HG02981 (cell line): ENCODE results near the gene SP9.

Experiments used
- ATAC-seq: cut with Tn5 transposase; IDR thresholded peaks from one replicate; pipeline ENCODE4 v1.9.1; 2021; ENCODE audit warnings: mild to moderate bottlenecking, moderate library complexity; ENCODE audit not compliant: unreplicated experiment

SP9 gene

DNA sequence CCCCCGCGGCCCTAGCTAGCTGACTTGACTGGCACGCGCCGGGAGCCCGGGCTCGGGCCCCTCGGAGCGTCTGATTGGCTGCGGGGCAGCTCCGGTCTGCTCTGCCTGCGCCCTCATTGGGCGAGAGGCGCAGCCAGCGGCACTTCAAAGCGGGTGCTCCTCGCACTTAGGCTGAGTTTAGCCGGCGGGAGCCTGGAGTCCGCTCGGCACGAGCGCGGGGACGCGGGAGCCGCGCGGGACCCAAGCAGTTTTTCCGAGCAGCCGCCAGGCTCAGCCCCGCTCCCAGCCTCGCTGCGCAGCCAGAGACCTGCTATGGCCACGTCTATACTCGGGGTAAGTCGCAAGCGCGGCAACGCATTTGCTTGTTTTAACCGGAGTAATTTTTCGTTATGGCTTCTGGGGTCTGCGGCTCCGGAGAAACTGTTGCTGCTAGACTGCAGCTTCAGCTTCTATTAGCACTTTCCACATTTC, at the start of gene SP9:
SP9 (plus strand) TSS at position 174 of the 471 bp plus-strand sequence; CDS start at position 313, 139 bp downstream.
- no peak for ATAC-seq

DNA sequence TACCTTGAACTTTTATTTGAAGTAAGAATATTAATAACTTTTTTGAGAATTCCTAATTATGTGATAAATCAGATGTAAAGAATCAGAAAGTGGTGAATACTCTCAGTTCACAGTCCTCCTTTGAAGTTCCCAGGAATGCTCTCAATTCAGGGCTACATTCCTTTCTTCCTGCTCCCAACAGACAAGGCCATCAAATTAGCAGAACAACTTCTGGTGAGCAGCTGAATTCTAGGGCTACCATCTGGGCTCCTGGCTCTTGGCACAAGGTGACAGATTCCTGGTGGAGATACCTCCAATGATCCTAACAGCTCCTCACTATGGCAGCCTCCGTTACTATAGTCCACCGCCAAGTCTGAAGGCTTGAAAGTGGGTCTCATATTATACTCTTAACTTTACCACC, 48.6 kb upstream of the SP9 start:
- no peak for ATAC-seq

DNA sequence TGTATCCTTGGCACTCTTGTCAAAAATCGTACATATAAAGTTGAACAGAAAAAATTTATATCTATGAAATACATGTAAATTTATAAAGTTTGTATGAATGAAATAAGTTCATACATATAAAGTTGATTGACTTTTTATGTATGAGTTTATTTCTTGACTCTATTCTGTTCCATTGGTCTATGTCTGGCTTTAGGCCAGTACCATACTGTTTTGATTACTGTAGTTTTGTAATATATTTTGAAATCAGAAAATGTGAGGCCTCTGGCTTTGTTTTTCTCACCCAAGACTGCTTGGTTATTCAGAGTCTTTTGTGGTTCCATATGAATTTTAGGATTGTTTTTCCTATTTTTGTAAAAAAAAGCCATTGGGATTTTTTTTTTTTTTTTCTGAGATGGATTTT, 41.8 kb upstream of the SP9 start:
- ATAC-seq: no peak

DNA sequence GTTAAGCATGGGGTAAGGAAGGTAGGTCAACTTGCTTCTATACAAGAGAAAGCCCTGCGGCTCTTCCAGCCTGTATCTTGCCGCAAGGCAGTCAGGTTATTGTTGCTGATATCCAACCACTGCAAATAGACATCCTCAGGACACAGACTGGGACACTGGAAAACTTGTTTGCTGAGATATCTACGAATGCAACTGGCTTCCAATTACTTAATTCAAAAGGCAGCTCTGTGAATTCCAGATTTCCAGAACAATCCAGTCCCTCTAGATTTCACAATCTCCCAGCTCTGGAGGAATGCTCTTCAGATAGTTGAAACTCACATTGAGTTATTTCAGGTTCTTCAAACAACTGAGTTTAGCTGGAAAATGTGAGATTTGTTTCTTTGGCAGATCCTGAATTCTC, 34.6 kb upstream of the SP9 start:
- no peak for ATAC-seq

DNA sequence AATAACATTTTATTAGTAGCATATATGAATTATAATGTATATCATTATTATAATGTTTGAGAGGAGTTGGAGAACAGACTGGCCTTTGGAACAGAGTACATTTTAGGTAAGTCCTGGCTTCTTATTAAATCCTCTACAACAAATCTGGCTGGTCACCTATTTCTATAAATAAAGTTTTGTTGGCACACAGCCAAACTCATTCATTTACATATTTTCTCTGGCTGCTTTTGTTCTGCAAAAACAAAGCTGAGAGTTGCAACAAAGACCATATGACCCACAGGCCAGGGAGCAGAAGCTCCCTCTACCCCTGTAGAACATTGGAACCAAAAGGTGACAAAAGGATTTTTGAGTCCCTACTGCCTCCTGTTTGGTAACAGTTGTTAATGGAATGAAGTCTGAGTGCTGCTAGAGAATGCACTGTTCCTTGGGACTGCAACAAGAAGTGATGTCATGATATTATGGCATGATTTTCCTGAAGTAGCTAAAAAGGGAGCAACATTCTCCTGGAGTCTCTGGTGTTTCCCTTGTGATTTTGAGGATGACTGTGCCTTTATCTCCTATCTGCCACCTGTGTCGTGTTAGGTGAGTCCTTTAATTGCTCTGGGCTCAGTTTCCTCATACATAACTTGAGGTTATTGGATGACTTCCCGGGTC, 22.0 kb upstream of the SP9 start:
- ATAC-seq: no peak

DNA sequence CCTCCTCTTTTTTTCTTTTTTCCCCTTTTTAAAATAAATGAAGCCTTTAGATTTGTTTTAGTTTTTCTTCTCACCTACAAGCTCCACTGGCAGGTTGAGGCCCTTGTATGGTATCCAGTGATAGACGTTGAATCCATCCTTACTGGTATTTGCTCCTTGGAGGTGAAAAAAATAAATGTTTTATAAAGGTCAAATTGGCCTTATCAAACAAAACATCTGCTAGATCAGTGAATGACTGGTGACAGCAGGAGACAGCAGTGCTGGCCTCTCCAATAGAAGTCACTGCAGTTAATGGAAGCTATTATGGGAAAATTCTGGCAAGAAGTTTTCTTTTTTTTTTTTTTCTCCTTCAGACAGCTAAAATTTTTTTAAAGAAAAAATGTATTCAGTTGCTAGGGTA, 12.6 kb upstream of the SP9 start:
- ATAC-seq: no peak

DNA sequence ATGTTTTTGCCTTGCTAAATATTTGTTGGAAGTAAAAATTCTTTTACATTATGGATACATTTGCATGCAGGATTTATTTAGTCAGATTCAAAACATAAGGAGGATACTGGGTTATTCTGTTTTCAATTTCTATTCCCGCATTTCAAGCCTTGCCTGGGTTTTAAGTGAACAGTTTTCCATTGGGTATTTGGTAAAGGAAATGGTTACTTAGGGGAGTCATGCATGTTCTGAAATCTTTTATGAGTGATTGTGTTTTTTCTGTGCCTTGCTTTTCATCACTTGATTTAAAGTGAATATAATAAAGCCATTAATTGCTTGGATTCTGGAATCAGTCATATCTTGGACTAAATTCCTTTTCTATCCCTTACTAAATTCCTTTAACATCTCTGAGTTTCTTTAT, 12.0 kb upstream of the SP9 start:
- no peak for ATAC-seq

DNA sequence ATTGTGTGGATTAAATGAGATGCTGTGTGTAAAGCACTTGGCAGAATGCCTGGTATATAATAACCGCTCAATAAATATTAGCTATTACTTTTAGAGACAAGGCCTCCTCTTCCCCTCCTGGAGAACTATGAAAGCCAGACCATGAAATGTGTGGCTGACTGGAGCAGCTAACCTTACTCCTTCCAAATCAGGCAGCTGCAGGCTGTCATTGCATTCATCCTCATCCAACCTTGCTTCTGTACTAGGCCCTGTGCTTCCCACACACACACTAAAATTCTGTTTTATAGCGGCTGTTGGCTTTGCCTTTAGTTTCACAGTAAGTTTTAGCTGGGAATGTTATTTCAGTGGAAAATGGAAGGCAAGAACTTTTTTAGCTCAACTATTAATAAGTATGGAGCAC, 10.2 kb upstream of the SP9 start:
- ATAC-seq: no peak

DNA sequence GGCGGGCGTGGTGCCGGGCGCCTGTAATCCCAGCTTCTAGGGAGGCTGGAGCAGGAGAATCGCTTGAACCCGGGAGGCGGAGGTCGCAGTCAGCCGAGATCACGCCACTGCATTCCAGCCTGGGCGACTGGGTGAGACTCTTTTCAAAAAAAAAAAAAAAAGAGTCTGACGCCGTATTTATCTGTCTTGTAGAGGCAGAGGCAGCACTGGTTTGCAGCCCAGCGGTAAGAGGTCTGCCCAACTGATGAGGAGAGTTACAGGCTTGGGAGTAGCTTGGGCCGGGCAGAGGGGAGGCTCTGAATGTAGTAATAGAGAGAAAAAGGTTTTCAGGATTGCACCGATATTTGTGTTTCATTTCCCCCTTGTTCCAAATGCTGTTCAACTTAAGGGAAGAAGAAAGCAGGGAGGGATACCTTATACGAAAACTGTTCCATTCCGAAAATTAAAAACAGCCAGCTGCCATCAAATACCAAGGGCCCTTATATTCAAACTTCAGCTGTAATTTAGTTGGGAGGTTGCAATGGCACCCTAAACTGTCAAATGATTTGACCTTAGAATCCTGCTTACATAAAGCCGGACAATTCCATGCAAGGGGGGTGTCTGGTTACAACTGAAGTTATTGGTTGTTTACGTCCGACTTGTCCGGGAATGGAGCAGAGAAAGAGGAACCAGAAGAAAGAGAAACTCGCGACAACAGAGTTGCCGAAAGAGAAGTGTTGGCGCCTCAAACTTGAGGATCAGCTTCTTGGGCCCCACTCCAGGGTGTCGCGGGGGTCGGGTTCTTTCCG, 9.2 kb upstream of the SP9 start:
- no peak for ATAC-seq

DNA sequence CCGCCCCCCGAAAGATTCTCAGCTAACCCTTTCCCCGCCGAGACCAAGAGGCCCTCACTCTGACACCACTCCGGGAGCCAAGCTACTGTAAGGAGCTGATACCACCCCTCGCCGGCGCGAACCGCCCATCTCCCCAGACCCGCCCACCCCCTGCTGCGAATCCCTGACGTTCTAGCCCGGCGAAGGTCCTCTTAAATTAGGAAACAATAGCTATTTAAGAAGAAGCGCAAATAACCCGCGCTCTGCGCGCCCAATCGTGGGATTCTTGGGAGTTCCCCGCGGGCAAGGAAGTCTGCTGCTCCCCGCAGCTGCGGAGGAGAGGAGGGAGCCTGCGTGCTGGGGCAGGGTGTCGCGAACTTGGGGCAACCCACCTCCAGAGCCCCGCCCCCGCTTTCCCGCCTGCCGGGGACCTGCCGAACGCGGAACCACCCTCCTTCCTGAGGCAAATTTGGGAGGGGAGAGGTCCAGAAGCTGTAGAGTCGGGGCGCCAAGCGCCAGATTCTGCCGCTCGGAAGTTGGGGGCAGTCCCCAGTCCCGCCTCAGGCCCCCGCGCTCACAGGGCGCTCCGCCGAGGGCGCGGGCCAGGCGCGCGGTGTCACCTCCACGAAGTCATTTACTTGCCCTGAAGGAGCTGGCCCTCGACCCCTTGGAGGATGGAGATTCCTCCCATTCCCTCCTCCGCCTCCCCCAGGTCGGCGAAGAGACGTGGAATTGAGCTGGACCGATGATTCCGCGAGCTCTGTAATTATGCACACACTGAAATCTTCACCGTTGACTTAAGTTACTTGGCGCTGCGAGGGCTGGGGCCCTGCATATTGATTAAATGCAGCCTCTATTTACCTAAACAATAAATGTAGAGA, 8.4 kb upstream of the SP9 start:
- no peak for ATAC-seq

DNA sequence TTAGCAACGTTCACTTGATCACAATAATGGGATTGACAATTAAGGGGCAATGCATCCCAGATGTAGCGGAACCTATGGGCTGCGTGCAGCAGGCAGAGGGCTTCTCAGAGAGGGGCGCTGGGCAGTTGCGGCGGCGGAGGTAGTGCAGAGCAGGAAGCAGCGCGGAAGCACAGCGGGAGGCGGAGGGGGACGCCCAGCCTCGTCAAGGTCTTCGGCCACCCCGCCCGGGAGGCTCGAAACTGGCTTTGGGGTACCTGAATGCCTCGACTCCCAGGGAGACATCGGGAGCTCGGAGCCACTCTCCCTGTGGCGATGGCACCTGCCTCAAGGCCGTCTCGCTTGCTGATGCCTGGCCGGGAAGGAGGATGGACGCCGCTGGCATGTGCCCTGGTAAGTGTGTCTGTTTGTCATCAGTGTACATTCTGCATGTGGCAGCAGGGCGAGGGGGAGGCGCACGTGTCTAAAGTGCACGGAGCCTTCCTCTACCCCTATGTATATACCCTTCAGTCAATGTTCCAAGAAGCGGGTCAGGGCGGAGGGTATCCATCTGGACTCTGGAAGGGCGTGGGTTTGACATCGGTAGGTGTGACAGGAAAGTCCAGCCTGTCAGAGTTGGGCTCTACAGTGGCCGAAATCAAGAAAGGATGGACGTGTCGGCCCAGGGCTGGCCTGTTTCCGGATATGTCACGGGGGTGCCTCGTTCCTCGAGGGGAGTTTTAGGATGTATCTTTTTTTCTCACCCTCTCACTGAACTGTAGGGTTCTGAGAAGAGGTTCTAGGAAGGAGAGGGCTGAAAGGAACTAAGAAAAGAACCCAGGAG, 7.5 kb upstream of the SP9 start:
- ATAC-seq: no peak

DNA sequence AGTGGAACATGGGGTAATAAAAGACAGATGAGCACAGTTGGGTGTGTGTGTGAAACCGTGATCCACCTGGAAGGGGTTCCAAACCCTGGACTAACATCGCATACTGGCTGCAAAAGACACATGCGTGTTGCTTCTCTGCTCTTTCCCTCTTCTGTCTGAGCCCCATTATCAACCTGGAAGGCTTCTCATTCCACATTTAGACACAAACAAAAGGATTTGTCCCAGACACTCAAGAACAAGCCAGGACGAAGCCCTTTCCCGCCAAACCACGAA, 7.0 kb upstream of the SP9 start:
- no peak for ATAC-seq

DNA sequence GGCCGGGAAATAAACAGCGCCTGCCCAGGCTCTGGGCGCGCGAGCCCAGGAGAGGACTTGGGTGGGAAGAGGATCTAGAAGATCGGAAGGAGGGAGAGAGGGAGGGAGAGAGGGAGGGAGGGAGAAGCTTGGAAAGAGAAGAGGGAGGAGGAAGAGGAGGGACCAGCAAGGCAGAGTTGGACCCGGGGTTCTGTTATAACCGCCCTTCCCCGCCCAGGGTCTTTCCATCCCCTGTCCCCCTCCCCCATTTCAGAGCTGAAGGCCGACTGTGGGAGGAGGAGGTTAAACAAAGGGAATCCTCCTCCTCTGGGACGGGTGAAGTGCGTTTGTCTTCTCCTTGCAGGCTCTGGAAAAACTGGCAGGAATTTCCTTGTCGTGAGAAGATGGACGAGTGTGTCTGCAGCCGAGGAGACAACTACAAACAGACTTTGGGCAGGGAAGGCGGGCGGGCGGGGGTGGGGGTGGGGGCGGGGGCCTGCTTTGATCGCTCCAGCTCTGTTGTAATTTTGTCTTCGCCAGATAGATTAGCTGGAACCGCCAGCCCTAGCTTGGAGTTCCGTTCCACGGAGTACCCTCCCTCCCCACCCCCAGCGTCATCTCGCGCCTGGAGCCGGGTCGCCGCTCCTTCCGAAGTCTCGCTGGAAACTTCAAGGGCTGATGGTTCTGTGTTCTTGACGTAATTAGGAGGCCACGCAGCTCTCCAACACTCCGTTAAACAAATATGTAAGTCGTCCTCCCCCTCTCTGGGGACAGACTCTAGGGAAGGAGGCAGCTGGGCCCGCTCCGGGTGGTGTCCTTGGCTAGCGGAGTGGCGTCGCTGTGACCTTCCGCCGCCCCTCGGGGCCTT, 6.4 kb upstream of the SP9 start:
- ATAC-seq: no peak

DNA sequence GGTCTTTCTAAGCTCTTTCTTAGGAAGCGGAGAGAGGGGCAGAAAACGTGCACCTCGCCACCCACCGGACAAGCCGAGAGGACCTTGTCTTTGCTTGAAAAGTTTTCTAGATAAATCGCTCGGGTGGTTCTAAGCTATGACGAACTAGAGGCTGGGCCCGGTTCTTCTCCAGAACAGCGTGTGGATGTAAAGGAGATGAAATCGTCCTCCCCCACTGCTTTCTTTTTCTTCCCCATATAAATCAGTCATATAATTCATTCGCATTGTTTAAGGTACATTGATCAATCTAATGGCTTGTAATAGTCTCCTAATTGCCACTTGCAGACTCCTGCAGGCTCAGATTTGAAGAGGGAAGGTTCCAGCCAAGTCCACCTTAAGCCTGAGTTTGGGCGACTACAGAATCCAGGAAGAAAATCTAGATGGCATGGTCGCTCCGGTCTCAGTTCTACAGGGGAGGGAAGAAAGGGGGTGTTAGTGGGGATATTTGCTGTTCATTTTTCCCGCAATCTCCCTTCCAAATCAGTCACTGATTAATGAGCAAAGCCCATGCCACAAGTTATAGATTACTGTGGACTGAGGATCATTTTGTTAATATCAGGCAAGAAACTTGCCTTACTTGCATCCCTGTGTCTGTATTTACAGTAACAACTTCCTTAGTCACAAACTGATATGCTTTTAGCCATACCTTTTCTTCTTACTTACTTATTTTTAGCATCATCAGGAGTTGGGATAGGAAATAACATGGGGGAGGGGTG, 5.6 kb upstream of the SP9 start:
- ATAC-seq: no peak

DNA sequence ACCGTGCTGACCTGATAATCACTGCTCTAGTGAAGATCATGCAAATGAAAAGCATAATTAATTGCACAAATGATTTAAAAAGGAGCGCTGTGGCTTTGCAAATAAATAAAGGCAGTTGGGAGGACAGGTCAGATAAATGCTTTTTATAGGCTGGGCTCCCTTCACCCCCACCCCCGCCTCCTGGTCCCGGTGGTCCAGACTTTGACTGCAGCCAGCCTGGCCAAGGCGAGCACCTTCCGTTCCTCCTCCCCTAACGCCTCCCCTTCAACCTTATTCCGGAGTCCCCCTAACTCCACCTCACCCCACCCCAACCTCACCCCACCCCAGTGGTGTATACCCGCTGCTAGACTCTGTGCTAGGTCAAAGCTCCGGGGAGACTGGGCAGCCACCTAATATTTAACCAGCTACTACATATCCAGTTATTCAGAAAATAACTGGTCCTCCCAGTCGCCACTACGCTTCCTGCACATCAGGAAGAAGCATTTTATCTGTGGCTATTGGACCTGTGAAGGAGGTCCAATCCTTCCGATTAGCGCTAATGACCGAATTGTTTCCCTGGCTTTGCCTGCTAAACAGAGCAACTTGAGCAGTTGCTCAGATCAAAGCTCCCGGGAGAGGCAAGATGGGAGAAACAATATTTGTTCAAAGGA, 3.7 kb upstream of the SP9 start:
- ATAC-seq: no peak

DNA sequence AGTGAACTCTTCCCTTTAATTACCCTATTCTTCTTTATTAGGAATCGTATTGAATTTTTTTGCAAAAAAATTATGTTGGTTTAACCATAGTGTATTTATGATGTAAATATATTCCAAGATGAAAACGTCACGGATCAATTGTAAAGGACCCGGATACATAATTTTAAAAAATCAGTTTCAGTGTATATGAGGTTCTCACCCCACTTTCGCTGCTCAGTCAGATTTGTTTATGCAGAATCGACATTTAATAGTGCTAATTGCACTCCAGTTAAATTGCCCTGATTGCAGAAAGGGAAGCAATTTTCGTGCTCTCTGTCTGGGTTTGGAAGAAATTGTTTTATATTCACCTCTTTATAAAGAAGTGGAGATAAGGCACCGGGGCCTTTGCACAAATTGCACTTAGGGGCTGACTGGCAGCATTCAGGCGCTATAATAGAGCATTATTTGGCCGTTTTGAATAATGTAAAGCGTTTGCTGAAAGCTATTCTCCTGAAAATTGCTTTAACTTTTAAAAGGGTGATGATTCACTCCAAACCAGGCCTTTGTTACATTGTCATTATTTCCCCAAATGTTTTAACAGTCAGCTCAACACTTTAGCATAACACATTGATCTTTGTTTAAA, 3.0 kb upstream of the SP9 start:
- ATAC-seq: no peak

DNA sequence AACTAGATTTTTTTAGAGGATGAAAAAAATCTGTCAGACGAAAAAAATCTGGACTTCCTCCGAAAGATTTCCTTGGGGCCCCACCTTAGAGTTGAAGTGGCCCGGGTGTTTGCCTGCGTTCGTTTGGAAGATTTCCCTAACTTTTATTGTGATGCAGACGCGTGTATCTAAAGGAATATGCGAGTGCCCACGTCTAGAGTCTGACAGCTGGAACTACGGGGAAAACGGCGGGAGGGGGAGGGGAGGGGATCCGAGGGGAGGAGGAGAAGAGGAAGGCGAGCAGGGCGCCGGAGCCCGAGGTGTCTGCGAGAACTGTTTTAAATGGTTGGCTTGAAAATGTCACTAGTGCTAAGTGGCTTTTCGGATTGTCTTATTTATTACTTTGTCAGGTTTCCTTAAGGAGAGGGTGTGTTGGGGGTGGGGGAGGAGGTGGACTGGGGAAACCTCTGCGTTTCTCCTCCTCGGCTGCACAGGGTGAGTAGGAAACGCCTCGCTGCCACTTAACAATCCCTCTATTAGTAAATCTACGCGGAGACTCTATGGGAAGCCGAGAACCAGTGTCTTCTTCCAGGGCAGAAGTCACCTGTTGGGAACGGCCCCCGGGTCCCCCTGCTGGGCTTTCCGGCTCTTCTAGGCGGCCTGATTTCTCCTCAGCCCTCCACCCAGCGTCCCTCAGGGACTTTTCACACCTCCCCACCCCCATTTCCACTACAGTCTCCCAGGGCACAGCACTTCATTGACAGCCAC, 2.4 kb upstream of the SP9 start:
- no peak for ATAC-seq

DNA sequence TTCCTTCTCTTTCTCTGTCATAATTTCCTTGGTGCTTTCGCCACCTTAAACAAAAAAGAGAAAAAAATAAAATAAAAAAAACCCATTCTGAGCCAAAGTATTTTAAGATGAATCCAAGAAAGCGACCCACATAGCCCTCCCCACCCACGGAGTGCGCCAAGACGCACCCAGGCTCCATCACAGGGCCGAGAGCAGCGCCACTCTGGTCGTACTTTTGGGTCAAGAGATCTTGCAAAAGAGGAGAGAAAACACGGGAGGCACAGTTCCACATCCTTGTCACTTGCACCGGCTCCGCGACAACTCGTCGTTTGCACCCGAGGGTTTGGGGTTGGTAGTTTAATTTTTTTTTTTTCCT, 1.8 kb upstream of the SP9 start:
- ATAC-seq: no peak
